HG03439 (cell line): ENCODE data around the gene CCNL1.
"Not testable (repeated sequence)": the region's sequence is repeated elsewhere in the genome, so short reads cannot be mapped to it uniquely, and the experiment has no call there.

Experiments
- ATAC-seq: cut with Tn5 transposase; IDR thresholded peaks from one replicate; pipeline ENCODE4 v1.9.1; 2021; ENCODE audit warnings: mild to moderate bottlenecking, moderate library complexity; ENCODE audit not compliant: unreplicated experiment

The CCNL1 gene

DNA sequence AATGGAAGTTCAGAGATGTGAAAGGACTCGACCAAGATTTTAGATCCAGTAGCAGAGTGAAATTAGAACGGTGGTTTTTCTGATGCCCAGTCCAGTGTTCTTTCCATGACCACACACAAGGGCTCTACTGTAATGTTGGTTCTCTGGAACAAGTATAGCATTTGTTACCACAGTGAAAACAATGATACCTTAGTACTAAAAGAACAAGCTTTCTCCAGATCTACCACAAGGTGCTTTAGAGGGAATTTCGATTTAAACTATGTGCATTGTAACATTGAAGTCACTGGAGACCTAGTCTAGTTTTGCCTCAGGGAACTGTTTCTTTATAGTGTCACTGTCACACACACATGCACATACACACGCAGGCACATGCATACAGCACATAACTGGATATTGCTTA, 12.8 kb upstream of the CCNL1 start:
- ATAC-seq: no peak

GRCh38 chr3:157170861-157171260, 10.9 kb upstream of the CCNL1 start:
- ATAC-seq: no peak

DNA sequence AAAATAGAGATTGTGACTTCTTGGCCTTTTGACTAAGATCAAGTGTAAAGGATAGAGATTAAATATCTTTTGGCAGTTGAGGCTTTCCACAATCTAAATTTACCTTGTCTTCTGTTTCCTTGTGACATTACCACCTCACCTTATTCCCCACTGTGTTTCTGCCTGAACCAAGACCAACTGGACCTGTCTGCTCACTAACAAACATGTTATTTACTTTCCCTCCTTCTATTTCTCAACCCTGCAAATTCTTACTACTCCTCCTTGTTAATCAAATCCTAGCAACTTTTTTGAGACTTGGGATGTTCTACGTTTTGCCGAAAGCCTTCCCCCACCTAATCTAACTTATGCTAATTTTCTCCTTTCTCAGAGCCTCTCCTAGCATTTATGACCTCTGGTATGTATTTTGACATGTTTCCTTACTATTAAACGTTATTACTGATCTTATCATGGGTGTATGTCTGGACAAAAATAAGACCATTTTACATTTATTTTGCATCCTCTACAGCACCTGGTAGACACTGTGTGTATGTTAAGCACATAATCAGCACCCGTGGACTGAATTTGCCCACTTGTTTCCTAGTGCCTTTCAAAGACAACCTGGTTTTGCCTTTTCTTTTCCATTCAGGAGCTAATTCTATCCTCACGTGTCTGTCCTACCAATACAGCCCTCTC, 7.6 kb upstream of the CCNL1 start:
- no peak for ATAC-seq

GRCh38 chr3:157166561-157166960, 6.6 kb upstream of the CCNL1 start:
- ATAC-seq: peak; percentile 60

DNA sequence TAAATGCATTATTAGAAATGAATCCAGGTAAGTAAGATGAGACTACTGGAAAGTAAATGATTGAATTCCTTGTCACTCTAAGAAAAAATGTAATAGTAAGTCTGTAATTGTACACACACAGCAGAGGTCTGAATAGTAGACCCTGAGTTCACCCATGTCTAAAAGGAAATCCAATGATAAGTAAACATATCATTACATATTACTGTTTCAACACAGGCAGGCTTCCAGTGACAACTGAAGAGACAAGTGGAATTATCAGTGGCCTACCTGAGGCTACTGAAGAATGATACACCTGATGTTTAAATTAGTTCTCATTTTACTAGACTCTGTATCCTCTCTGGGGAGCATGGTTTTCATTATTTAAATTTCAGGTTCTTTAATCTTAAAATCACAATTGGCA, 6.2 kb upstream of the CCNL1 start:
- no peak for ATAC-seq

- no peak for ATAC-seq
These were observed 3.4 kb upstream of the CCNL1 start for GRCh38 chr3:157163217-157163953.

GRCh38 chr3:157162620-157163019, 2.7 kb upstream of the CCNL1 start:
- ATAC-seq: not testable (repeated sequence)

GRCh38 chr3:157160658-157161424, 894 bp upstream of the CCNL1 start:
- peak; percentile 38 for ATAC-seq

- ATAC-seq: peak; percentile 48
These were observed 748 bp downstream of the CCNL1 start for GRCh38 chr3:157159037-157159761.

- ATAC-seq: no peak
These were observed 2.1 kb downstream of the CCNL1 start for GRCh38 chr3:157157836-157158235.

- ATAC-seq: no peak
These were observed 2.9 kb downstream of the CCNL1 start for GRCh38 chr3:157156837-157157635.

DNA sequence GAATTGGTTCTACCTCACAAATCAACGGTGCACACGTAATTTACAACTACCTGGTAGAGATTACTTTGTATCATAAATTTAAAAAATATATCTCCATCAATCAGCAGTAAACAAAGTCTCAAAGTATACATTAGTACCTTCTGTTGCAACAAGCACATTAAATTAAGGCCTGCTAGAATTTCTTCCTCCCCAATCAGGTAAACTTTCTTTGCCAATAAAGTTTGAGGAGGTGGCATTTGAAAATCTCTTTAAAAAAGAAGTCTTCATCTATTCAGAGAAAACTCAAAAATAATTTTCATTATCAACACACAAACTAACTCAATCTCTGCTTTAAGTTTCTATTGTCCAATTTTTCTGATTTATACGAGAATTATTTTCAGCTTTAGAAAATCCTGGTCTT, 4.4 kb downstream of the CCNL1 start:
- no peak for ATAC-seq

- no peak for ATAC-seq
These were observed 5.2 kb downstream of the CCNL1 start for GRCh38 chr3:157154563-157155330.

DNA sequence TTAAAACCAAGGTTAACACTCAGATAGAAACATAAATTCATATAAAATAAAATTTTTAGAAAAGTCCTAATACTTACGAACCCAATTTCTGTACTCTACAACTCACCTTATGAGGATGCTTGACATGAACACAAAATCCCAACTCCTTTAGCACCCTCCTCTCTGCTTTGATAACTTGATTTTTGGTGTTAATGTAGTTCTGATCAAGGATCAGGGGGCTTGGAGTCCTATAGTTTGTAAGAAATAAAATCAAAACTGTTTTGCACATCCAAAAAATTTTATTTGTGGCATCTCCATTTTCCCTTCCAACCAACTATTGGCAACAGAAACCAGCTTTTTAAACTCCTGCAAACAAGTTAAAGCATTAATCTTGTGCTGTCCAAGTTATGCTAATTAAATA, 7.0 kb downstream of the CCNL1 start:
- ATAC-seq: no peak

- ATAC-seq: no peak
These were observed 7.5 kb downstream of the CCNL1 start for GRCh38 chr3:157152438-157152837.

DNA sequence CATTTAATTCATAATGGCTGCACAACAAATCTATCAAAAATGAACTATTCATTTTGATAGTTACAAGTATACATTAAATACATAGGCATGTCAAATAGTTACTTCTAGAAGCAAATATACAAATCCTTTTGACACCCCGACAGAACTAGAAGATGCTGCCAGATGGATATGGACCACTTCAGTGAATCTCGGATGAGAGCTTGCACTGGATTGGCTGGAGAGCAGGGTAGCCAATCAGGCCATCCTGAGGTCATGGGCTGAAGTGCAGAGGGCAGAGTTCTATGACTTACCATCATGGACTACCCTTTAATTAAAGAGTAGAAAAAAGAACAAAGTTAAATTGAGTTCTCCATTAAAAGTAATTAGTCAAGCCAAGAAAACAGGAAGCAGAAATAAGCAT, 8.3 kb downstream of the CCNL1 start:
- no peak for ATAC-seq

DNA sequence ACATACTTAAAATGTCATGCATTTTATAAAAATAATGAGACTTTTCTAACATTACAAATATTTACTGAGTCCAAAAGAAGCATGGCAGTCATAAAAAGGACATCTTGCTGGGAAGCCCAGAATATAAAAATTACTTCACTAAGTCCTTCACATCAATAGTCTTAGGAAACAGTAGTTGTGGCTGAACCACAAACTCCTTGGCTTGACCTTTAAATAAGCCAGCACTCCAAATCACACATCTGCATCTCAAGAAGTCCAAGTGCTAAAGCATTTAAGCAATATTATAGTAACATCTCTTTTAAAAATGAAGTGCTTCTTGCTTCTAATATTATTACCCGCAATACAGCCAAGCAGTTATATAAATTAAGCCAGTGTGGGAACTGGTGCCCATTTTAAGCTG, 8.8 kb downstream of the CCNL1 start:
- no peak for ATAC-seq

GRCh38 chr3:157149136-157149696, 10.7 kb downstream of the CCNL1 start:
- no peak for ATAC-seq

DNA sequence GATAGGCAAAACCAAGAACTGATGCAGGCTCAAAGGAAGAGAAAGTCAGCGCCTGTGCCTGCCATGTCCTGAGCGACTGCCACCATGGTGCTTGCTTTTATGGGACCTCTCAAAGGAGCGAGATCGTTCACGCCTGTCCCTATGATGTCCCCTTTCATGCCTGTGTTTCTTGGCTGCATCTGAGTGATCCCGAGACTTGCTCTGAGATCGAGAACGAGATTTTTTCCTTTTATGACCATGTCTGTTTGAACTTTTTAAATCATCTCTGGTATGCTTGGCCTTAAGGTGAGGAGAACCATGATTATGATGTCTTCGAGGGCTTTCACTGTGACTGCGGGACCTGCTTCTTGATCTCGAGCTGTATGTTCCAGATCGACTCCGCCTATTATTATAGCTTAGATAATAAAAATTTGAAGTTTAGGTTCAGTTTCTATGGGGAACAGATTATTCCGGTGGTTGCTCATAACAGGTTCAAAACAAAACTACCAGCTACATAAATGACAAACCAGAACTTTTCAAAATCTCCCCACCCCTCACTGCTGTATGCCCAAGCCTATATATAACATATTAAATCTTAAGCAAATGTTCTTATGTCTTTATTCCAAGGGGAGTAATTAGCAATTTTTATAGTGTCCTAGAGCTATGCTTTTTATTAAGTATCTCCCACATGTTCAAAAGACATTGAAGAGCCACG, 11.6 kb downstream of the CCNL1 start:
- ATAC-seq: no peak
